HL-60 (cell line): ENCODE data around the gene GNG8.

Experiments
- DNase-seq, 2 experiments: peaks; one replicate each; pipeline ENCODE4 v3.0.0-alpha.2; 2010 to 2020; ENCODE audit warnings: low read depth in 1 of 2, low spot score in 1 of 2
- H3K27ac ChIP-seq: fragments of 250-450 bp; sonication (Bioruptor Pico); replicated peaks from 2 replicates; pipeline ENCODE4 v1.5.1; 2020; ENCODE audit warnings: mild to moderate bottlenecking, moderate library complexity
- H3K27me3 ChIP-seq: fragments of 250-450 bp; sonication (Bioruptor Pico); 2 replicates; pipeline ENCODE4 v1.5.1; 2021; ENCODE audit warnings: mild to moderate bottlenecking, moderate library complexity; ENCODE audit not compliant: insufficient read depth, poor library complexity, severe bottlenecking
- H3K4me3 ChIP-seq: replicated peaks from 2 replicates; pipeline ENCODE4 v1.5.1; 2011; ENCODE audit warnings: mild to moderate bottlenecking, control low read depth, low read length; ENCODE audit not compliant: insufficient read depth
- GABPA ChIP-seq: IDR thresholded peaks from 2 replicates; pipeline ENCODE4 v1.6.1; 2012; ENCODE audit warnings: low read depth
- POLR2AphosphoS5 ChIP-seq: IDR thresholded peaks from 2 replicates; pipeline ENCODE4 v1.6.1; 2012; ENCODE audit warnings: low read depth
- SPI1 ChIP-seq: IDR thresholded peaks from 2 replicates; pipeline ENCODE4 v1.6.1; 2012; ENCODE audit warnings: low read depth, mild to moderate bottlenecking, borderline replicate concordance
- TF ChIP-seq, protein P1 (sequence below): IDR thresholded peaks from one replicate; pipeline ENCODE4 v1.5.1; 2011; ENCODE audit warnings: low read length, control low read depth, inconsistent platforms; ENCODE audit not compliant: insufficient read depth
- TF ChIP-seq, protein P2 (sequence below): IDR thresholded peaks from 2 replicates; pipeline ENCODE4 v1.6.1; 2012; ENCODE audit warnings: low read depth; ENCODE audit not compliant: insufficient replicate concordance

The GNG8 gene

DNA sequence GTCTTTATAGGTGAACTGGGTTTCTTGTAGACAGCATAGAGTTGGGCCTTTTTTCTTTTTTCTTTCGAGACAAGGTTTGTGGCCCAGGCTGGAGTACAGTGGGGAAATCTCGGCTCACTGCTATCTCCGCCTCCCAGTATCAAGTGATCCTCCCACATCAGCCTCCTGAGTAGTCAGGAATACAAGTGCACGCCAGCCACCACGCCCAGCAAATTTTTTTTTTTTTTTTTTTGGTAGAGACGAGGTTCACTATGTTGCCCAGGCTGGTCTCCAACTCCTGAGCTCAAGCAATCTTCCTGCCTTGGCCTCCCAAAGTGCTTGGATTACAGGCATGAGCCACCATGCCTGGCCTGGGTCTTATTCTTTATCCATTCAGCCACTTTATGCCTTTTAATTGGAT is 40.0 kb downstream of the GNG8 start:
- DNase-seq, result no peak
- no peak overlapping the region for H3K4me3 ChIP-seq
- TF ChIP-seq, protein P1, sequence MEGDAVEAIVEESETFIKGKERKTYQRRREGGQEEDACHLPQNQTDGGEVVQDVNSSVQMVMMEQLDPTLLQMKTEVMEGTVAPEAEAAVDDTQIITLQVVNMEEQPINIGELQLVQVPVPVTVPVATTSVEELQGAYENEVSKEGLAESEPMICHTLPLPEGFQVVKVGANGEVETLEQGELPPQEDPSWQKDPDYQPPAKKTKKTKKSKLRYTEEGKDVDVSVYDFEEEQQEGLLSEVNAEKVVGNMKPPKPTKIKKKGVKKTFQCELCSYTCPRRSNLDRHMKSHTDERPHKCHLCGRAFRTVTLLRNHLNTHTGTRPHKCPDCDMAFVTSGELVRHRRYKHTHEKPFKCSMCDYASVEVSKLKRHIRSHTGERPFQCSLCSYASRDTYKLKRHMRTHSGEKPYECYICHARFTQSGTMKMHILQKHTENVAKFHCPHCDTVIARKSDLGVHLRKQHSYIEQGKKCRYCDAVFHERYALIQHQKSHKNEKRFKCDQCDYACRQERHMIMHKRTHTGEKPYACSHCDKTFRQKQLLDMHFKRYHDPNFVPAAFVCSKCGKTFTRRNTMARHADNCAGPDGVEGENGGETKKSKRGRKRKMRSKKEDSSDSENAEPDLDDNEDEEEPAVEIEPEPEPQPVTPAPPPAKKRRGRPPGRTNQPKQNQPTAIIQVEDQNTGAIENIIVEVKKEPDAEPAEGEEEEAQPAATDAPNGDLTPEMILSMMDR, result no peak
- no peak for TF ChIP-seq GABPA
- TF ChIP-seq, protein P2, sequence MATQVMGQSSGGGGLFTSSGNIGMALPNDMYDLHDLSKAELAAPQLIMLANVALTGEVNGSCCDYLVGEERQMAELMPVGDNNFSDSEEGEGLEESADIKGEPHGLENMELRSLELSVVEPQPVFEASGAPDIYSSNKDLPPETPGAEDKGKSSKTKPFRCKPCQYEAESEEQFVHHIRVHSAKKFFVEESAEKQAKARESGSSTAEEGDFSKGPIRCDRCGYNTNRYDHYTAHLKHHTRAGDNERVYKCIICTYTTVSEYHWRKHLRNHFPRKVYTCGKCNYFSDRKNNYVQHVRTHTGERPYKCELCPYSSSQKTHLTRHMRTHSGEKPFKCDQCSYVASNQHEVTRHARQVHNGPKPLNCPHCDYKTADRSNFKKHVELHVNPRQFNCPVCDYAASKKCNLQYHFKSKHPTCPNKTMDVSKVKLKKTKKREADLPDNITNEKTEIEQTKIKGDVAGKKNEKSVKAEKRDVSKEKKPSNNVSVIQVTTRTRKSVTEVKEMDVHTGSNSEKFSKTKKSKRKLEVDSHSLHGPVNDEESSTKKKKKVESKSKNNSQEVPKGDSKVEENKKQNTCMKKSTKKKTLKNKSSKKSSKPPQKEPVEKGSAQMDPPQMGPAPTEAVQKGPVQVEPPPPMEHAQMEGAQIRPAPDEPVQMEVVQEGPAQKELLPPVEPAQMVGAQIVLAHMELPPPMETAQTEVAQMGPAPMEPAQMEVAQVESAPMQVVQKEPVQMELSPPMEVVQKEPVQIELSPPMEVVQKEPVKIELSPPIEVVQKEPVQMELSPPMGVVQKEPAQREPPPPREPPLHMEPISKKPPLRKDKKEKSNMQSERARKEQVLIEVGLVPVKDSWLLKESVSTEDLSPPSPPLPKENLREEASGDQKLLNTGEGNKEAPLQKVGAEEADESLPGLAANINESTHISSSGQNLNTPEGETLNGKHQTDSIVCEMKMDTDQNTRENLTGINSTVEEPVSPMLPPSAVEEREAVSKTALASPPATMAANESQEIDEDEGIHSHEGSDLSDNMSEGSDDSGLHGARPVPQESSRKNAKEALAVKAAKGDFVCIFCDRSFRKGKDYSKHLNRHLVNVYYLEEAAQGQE, result no peak
- no peak for TF ChIP-seq POLR2AphosphoS5
- no peak for TF ChIP-seq SPI1

DNA sequence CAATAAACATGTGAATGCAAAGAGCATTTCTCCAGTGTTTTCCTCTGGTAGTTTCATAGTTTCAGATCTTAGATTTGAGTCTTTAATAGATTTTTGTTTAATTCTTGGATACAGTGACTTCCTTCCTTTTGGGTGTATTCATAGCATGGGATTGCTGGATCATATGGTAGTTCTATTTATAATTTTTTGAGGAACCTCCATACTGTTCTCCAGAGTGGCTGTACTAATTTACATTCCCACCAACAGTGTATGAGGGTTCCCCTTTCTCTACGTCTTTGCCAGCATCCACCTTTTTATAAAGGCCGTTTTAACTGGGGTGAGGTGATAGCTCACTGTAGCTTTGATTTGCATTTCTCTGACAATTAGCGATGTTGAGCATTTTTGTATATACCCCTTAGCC is 44.1 kb downstream of the GNG8 start:
- Histone ChIP-seq H3K27ac (no peak overlapping the region), H3K4me3 (no peak overlapping the region), H3K27me3 (no peaks in the 10 kb centered on the region)
- DNase-seq, result no peak
- TF ChIP-seq POLR2AphosphoS5, result no peak
- TF ChIP-seq, protein P1, result no peak
- no peak for TF ChIP-seq SPI1
- TF ChIP-seq GABPA, result no peak
- TF ChIP-seq, protein P2, result no peak

More for the DNA sequence above, 40.0 kb downstream of the GNG8 start:
- H3K27me3 ChIP-seq, result no peaks in the 10 kb centered on the region
- H3K27ac ChIP-seq, result no peak overlapping the region

DNA sequence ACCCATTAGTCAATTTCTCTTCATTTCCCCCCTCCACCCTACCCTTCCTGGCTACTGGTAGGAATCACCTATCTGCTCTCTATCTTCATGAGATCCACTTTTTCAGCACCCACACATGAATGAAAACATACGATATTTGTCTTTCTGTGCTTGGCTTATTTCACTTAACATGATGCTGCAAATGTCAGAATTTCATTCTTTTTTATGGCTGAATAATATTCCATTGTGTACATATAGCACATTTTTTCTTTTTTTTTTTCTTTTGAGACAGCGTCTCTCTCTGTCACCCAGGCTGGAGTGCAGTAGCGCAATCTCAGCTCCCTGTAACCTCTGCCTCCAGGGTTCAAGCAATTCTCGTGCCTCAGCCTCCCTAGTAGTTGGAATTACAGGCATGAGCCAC is 44.7 kb downstream of the GNG8 start:
- DNase-seq, result no peak
- H3K27ac ChIP-seq, result no peak overlapping the region
- H3K4me3 ChIP-seq, result no peak overlapping the region
- H3K27me3 ChIP-seq, result no peaks in the 10 kb centered on the region
- TF ChIP-seq POLR2AphosphoS5, result no peak
- TF ChIP-seq, protein P2, result no peak
- TF ChIP-seq SPI1, result no peak
- TF ChIP-seq GABPA, result no peak
- TF ChIP-seq, protein P1, result no peak
